HG03095 (cell line): Measurements from ENCODE around the gene PPIP5K2.
"Not testable (repeated sequence)": the region's sequence is repeated elsewhere in the genome, so short reads cannot be mapped to it uniquely, and the experiment has no call there.

Experiments used
- ATAC-seq: cut with Tn5 transposase; IDR thresholded peaks from one replicate; pipeline ENCODE4 v1.9.1; 2021; ENCODE audit warnings: moderate library complexity; ENCODE audit not compliant: unreplicated experiment

Gene PPIP5K2

GRCh38 chr5:103205991-103206700, 86.0 kb downstream of the PPIP5K2 start:
- no peak for ATAC-seq

- ATAC-seq: no peak
These were observed 86.9 kb downstream of the PPIP5K2 start for GRCh38 chr5:103207011-103207410.

- ATAC-seq: no peak
These were observed 87.6 kb downstream of the PPIP5K2 start for GRCh38 chr5:103207653-103208052.

- no peak for ATAC-seq
These were observed 88.4 kb downstream of the PPIP5K2 start for GRCh38 chr5:103208460-103208859.

- no peak for ATAC-seq
These were observed 89.0 kb downstream of the PPIP5K2 start for GRCh38 chr5:103209065-103209464.

GRCh38 chr5:103210952-103211351, 90.9 kb downstream of the PPIP5K2 start:
- no peak for ATAC-seq

GRCh38 chr5:103211576-103212561, 91.8 kb downstream of the PPIP5K2 start:
- peak; percentile 76 for ATAC-seq

- no peak for ATAC-seq
These were observed 96.0 kb downstream of the PPIP5K2 start for GRCh38 chr5:103216137-103216536.

- ATAC-seq: no peak
These were observed 96.6 kb downstream of the PPIP5K2 start for GRCh38 chr5:103216697-103217096.

GRCh38 chr5:103217101-103217500, 97.0 kb downstream of the PPIP5K2 start:
- ATAC-seq: no peak

GRCh38 chr5:103218164-103218563, 98.1 kb downstream of the PPIP5K2 start:
- no peak for ATAC-seq

- ATAC-seq: not testable (repeated sequence)
These were observed 99.0 kb downstream of the PPIP5K2 start for GRCh38 chr5:103219074-103219473.

- no peak for ATAC-seq
These were observed 103.2 kb downstream of the PPIP5K2 start for GRCh38 chr5:103223031-103223955.

- peak; percentile 96 for ATAC-seq
These were observed 104.2 kb downstream of the PPIP5K2 start for GRCh38 chr5:103224118-103224893.

- ATAC-seq: no peak
These were observed 104.8 kb downstream of the PPIP5K2 start for GRCh38 chr5:103224894-103225246.

- ATAC-seq: no peak
These were observed 108.0 kb downstream of the PPIP5K2 start for GRCh38 chr5:103228061-103228460.

GRCh38 chr5:103228588-103228987, 108.5 kb downstream of the PPIP5K2 start:
- no peak for ATAC-seq

- peak; percentile 79 for ATAC-seq
These were observed 112.4 kb downstream of the PPIP5K2 start for GRCh38 chr5:103232393-103232999.

- ATAC-seq: no peak
These were observed 114.3 kb downstream of the PPIP5K2 start for GRCh38 chr5:103234239-103234975.
